SK-N-SH (cell line): Measurements from ENCODE around the gene FDXACB1. TPM values are rescaled to one million over a fixed set of nuclear protein-coding genes. Genes with fewer than 3 reads are reported as not detected.
A peak's percentile ranks its signal among the peaks of the same experiment; 100 is the strongest.

Experiments
- CHD2 ChIP-seq: fragments of 150-350 bp; IDR thresholded peaks from 2 replicates; pipeline ENCODE4 v1.6.1; 2018; ENCODE audit warnings: low read length; ENCODE audit not compliant: partially characterized antibody
- ELF1 ChIP-seq: IDR thresholded peaks from 2 replicates; pipeline ENCODE4 v1.4.0; 2012
- EZH2phosphoT487 ChIP-seq: fragments of 200-600 bp; sonication (generic); IDR thresholded peaks from 2 replicates; pipeline ENCODE4 v1.6.1; 2017; ENCODE audit warnings: low read depth, mixed run types, mild to moderate bottlenecking, antibody characterized with exemption, moderate library complexity, borderline replicate concordance
- FOSL2 ChIP-seq: IDR thresholded peaks from 2 replicates; pipeline ENCODE4 v1.4.0; 2012; ENCODE audit warnings: low read depth, mild to moderate bottlenecking, moderate library complexity, borderline replicate concordance
- FOXJ3 ChIP-seq: sonication (generic); formaldehyde crosslinking; IDR thresholded peaks from 2 replicates; pipeline ENCODE4 v1.5.1; 2020; ENCODE audit warnings: mild to moderate bottlenecking, missing genetic modification reagents
- IRF3 ChIP-seq: fragments of 150-350 bp; IDR thresholded peaks from 2 replicates; pipeline ENCODE4 v1.6.1; 2016; ENCODE audit warnings: mild to moderate bottlenecking, low read depth, low read length
- MXI1 ChIP-seq: IDR thresholded peaks from 2 replicates; pipeline ENCODE4 v1.6.1; 2012; ENCODE audit warnings: mild to moderate bottlenecking, low read depth, low read length, improper control_type of control experiment
- PBX3 ChIP-seq: IDR thresholded peaks from 2 replicates; pipeline ENCODE4; 2012
- RAD21 ChIP-seq: IDR thresholded peaks from 2 replicates; pipeline ENCODE4 v1.6.1; 2012; ENCODE audit warnings: mild to moderate bottlenecking, low read length
- RCOR1 ChIP-seq: fragments of 150-350 bp; IDR thresholded peaks from 2 replicates; pipeline ENCODE4 v1.6.1; 2017; ENCODE audit warnings: antibody characterized with exemption, low read length
- TCF12 ChIP-seq: IDR thresholded peaks from 2 replicates; pipeline ENCODE4 v1.4.0; 2012
- USF2 ChIP-seq: fragments of 150-350 bp; IDR thresholded peaks from 2 replicates; pipeline ENCODE4 v1.6.1; 2017; ENCODE audit warnings: antibody characterized with exemption, low read length, low read depth, borderline replicate concordance
- polyA plus RNA-seq, 3 experiments: library from polyadenylated mRNA; depleted of rRNA; stranded (reverse); fragments of >200 nt; gene quantifications; 2 replicates each; pipeline ENCODE4 v1.2.3, GENCODE V29; 2012
- TF ChIP-seq, protein P1 (sequence below): IDR thresholded peaks from 2 replicates; pipeline ENCODE4 v1.4.0; 2012; ENCODE audit warnings: low read depth, borderline replicate concordance
- TF ChIP-seq, protein P2 (sequence below): IDR thresholded peaks from 2 replicates; pipeline ENCODE4 v1.4.0; 2012; ENCODE audit warnings: low read depth
- TF ChIP-seq, protein P3 (sequence below): fragments of 200-600 bp; sonication (generic); IDR thresholded peaks from 2 replicates; pipeline ENCODE4 v1.6.1; 2017; ENCODE audit warnings: antibody characterized with exemption, mild to moderate bottlenecking, moderate library complexity

FDXACB1 gene
- polyA plus RNA-seq, 1 of the 3 experiments (the other 2 are of a cell fraction): 2.8 TPM

GRCh38 chr11:111846063-111846462 is 32.9 kb downstream of the FDXACB1 start (continued):
- no peak for TF ChIP-seq FOXJ3
- TF ChIP-seq, protein P1, sequence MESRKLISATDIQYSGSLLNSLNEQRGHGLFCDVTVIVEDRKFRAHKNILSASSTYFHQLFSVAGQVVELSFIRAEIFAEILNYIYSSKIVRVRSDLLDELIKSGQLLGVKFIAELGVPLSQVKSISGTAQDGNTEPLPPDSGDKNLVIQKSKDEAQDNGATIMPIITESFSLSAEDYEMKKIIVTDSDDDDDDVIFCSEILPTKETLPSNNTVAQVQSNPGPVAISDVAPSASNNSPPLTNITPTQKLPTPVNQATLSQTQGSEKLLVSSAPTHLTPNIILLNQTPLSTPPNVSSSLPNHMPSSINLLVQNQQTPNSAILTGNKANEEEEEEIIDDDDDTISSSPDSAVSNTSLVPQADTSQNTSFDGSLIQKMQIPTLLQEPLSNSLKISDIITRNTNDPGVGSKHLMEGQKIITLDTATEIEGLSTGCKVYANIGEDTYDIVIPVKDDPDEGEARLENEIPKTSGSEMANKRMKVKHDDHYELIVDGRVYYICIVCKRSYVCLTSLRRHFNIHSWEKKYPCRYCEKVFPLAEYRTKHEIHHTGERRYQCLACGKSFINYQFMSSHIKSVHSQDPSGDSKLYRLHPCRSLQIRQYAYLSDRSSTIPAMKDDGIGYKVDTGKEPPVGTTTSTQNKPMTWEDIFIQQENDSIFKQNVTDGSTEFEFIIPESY: no peak
- TF ChIP-seq PBX3: peak; percentile 37
- TF ChIP-seq MXI1: no peak
- TF ChIP-seq, protein P2, sequence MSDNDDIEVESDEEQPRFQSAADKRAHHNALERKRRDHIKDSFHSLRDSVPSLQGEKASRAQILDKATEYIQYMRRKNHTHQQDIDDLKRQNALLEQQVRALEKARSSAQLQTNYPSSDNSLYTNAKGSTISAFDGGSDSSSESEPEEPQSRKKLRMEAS: no peak
- no peak for TF ChIP-seq EZH2phosphoT487
- no peak for TF ChIP-seq RCOR1
- TF ChIP-seq, protein P3, sequence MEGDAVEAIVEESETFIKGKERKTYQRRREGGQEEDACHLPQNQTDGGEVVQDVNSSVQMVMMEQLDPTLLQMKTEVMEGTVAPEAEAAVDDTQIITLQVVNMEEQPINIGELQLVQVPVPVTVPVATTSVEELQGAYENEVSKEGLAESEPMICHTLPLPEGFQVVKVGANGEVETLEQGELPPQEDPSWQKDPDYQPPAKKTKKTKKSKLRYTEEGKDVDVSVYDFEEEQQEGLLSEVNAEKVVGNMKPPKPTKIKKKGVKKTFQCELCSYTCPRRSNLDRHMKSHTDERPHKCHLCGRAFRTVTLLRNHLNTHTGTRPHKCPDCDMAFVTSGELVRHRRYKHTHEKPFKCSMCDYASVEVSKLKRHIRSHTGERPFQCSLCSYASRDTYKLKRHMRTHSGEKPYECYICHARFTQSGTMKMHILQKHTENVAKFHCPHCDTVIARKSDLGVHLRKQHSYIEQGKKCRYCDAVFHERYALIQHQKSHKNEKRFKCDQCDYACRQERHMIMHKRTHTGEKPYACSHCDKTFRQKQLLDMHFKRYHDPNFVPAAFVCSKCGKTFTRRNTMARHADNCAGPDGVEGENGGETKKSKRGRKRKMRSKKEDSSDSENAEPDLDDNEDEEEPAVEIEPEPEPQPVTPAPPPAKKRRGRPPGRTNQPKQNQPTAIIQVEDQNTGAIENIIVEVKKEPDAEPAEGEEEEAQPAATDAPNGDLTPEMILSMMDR: no peak
- no peak for TF ChIP-seq RAD21
- no peak for TF ChIP-seq IRF3
- TF ChIP-seq TCF12: peak; percentile 77
- TF ChIP-seq USF2: no peak
- no peak for TF ChIP-seq CHD2
- peak; percentile 71; the same call in 1 of the 2 replicates for TF ChIP-seq FOSL2
- TF ChIP-seq ELF1: 0 out of 2 replicates have a peak, but pooled peaks have one; percentile 45
